ENCODE results near the gene NUP210L.
"Not testable (repeated sequence)": the region's sequence is repeated elsewhere in the genome, so short reads cannot be mapped to it uniquely, and the experiment has no call there.

The NUP210L gene

DNA sequence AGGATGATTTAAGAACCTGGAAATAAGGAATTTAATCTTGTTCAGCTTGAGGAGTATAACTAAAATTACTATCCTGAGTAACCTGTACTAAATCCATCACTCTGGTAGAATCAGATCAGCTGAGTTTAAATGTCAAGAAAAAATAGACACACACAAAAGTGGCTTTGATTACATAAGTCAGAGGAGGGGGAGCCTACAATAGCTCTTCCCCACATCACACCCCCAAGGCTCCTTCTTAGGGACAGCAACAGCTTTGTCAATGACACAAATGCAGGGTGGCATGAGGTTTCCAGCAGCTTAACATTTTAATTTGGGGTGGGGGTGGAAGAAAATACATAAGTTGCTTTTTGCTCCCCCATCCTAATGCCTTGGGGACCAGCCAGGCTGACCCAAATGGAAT, 12.6 kb upstream of the NUP210L start:
- DNase-seq: no peak

GRCh38 chr1:154166207-154166606, 11.3 kb upstream of the NUP210L start:
- DNase-seq: no peak

GRCh38 chr1:154159554-154159953, 4.7 kb upstream of the NUP210L start:
- DNase-seq: no peak

DNA sequence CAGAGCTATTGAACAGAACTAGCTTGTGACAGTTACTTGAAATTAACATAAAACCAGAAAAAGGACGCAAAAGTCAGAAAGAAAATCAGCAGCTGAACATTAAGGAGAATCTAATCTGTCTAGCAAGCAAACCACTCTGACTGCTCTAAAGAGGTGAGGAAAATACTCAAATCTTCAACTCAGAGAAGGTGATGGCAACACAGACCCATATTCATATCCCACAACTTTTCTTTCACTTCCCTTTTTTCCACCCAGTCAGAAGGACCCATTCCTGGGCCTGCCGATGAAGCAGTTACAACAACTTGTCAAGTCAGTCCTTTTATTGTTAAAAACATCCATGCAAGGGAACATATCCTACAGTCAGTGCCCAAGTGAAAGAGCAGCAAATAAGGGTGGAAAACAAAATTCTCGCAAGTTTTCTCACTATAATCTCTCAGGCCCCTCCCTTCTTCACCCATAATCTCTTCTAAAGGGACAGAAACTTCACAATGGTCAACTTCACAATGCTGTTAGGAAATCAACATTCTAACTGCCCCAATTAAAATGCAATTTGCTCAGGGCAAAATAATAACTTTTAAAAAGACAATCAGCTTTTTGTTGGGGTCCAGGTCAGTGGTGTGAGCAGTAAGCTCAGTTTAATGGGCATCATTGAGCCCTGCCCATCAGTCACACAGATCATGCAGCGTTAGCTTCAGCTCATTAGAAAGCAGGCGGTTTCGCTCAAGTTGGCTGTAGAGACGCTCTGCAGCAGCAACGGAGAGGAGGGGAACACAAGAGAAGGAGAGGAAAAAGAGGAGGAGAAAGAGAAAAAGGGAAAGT, 3.6 kb upstream of the NUP210L start:
- no peak for DNase-seq

- peak; percentile 59 for DNase-seq
Observed at GRCh38 chr1:154157520-154158306, 2.8 kb upstream of the NUP210L start.

GRCh38 chr1:154155251-154155650, 378 bp upstream of the NUP210L start:
- no peak for DNase-seq

- no peak for DNase-seq
Observed at GRCh38 chr1:154154053-154154452, 820 bp downstream of the NUP210L start.

DNA sequence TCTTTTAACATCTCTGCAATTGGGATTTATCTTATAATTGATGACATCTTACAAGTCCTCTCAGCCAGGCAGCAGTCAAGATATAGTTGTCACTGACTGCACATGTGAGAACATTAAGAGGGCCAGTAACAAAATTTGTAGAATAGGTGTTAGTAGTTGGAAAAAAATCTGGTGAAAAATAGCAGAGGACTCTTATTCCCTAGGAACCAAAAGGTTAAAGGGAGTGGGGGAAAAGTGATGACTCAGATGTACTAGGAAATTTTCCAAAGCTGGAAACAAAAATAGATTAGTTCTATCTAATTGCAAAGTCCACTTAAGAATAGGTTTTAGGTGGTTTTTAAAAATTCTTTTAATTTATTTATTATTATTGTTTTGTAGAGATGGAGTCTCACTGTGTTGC, 3.6 kb downstream of the NUP210L start:
- DNase-seq: no peak

DNA sequence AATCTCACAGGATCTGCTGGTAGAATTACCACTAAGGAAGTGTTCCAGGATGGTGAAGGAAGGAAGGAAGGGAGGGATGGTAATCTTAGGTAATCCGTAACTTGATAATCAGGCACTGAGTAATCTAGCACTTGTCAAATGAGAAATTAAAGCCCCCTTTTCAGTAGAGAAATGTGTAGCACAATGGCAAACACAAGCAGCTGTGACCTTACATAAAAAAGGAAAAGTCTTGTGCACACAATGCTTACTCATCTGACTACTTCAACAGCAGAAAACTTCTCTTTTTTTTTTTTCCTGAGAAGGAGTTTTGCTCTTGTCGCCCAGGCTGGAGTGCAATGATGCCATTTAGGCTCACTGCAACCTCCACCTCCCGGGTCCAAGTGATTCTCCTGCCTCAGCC, 6.1 kb downstream of the NUP210L start:
- no peak for DNase-seq

DNA sequence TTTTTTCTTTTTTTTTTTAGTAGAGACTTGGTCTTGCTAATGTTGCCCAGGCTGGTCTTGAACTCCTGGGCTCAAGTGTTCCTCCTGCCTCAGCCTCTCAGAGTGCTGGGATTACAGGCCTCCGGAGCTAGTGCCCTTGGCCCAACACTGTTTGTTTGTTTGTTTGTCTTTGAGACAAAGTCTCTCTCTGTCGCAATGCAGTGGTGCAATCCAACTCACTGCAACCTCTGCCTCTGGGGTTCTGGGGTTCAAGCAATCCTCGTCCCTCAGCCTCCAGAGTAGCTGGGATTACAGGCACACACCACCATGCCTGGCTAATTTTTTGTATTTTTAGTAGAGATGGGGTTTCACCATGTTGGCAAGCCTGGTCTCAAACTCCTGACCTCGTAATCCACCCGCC, 7.4 kb downstream of the NUP210L start:
- not testable (repeated sequence) for DNase-seq

DNA sequence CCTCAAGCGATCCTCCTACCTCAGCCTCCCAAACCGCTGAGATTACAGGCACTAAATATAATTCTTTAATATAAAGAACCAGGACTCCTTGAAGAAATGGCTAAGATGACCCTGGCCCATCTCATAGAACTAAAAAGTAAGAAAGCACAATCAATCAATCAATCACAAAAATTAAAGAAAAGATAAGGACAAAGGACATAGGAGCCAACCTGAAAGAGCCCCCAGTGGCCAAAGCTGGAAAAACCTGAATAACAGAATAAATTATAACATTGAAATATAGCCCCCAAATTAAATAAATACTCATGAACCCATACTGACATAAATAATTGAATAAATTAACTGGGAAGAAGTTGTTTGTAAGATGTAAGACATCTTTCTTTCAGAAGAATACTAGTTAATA, 8.9 kb downstream of the NUP210L start:
- no peak for DNase-seq

- DNase-seq: no peak
Observed at GRCh38 chr1:154142358-154142757, 12.5 kb downstream of the NUP210L start.

DNA sequence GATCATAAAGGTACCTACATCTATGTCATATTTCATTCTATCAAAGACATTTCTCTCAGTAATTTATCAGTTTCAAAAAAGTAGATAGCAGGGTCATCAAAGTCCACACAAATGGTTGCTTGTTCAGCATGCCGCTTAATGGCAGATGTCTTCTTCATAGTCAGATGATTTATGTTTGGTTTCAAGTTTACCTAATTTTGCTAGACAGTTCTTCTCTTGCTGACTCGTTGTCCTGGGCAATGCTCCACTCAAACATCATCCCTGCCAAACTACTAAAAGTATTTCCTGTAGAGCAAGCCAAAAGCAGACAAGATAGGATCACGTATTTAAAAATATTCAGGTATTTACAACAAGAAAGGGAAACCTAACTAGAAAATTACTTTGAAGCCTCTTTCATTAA, 13.6 kb downstream of the NUP210L start:
- DNase-seq: no peak

- no peak for DNase-seq
Observed at GRCh38 chr1:154137888-154138287, 17.0 kb downstream of the NUP210L start.

DNA sequence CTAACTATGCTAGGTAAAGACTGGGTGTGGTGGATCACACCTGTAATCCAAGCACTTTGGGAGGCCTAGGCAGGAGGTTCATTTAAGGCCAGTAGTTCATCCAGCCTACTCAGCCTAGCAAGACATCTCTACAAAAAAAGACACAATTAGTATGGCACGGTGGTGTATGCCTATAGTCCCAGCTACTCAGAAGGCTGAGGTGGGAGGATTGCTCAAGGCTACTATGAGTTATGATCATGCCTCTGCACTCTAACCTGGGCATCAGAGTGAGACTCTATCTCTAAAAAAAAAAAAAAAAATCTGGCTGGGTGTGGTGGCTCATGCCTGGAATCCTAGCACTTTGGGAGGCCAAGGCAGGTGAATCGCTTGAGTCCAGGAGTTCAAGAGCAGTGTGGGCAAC, 21.6 kb downstream of the NUP210L start:
- DNase-seq: no peak

- no peak for DNase-seq
Observed at GRCh38 chr1:154129391-154129970, 25.4 kb downstream of the NUP210L start.

GRCh38 chr1:154123205-154123604, 31.7 kb downstream of the NUP210L start:
- DNase-seq: not testable (repeated sequence)

GRCh38 chr1:154117642-154118041, 37.2 kb downstream of the NUP210L start:
- DNase-seq: no peak

GRCh38 chr1:154115180-154115579, 39.7 kb downstream of the NUP210L start:
- no peak for DNase-seq

- no peak for DNase-seq
Observed at GRCh38 chr1:154104433-154105082, 50.3 kb downstream of the NUP210L start.

DNA sequence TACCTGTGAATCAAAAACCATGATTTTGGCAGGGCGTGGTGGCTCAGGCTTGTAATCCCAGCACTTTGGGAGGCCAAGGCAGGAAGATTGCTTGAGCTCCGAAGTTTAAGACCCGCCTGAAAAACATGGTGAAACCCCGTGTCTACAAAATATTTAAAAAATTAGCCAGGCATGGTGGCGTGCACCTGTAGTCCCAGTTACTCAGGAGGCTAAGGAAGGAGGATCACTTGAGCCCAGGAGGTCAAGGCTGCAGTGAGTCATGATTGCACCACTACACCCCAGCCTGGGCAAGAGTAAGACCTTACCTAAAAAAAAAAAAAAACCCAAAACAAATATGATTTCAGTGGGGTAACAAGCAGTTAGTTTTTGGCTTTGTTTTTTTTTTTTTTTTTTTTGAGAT, 54.7 kb downstream of the NUP210L start:
- DNase-seq: not testable (repeated sequence)

- no peak for DNase-seq
Observed at GRCh38 chr1:154097873-154098272, 57.0 kb downstream of the NUP210L start.

GRCh38 chr1:154095456-154096060, 59.3 kb downstream of the NUP210L start:
- no peak for DNase-seq

Measured in activated effector memory CD4-positive, alpha-beta T cell treated with Interleukin-2 at 50 U/mL for 16 hours (primary cell).